ENCODE data around the gene RFX2.

- no peak for TF ChIP-seq ELF4 (IDR thresholded peaks at IDR 0.05)
- TF ChIP-seq ZNF384 (IDR thresholded peaks at IDR 0.05), result no peak
- no peak for TF ChIP-seq NFRKB (IDR thresholded peaks at IDR 0.05)
- no peak for TF ChIP-seq BHLHE40 (IDR thresholded peaks at IDR 0.05; ENCODE audit: borderline replicate concordance)
- TF ChIP-seq SUZ12 (IDR thresholded peaks at IDR 0.05), result no peak
- TF ChIP-seq FOXK2 (IDR thresholded peaks at IDR 0.05), result no peak
- TF ChIP-seq L3MBTL2 (conservative IDR thresholded peaks at IDR 0.05), result no peak
- TF ChIP-seq SP1 (IDR thresholded peaks at IDR 0.05), result no peak
- TF ChIP-seq FOXA1 (IDR thresholded peaks at IDR 0.05), result no peak
- no peak for TF ChIP-seq PKNOX1 (IDR thresholded peaks at IDR 0.05)
Observed at GRCh38 chr19:6022570-6023064, 87.7 kb downstream of the RFX2 start.
